HPDE6-E6E7 (cell line): ENCODE data around the gene TNNI3K.

Experiments
- DNase-seq: peaks from one replicate; pipeline ENCODE4 v3.0.0; 2011; ENCODE audit warnings: missing footprints; ENCODE audit errors: extremely low spot score

The TNNI3K gene

GRCh38 chr1:74392840-74393239 lies 157.7 kb downstream of the TNNI3K start:
- no peak for DNase-seq

- no peak for DNase-seq
These were observed 160.4 kb downstream of the TNNI3K start for GRCh38 chr1:74395571-74395970.

- no peak for DNase-seq
These were observed 161.3 kb downstream of the TNNI3K start for GRCh38 chr1:74396462-74396861.

- no peak for DNase-seq
These were observed 161.7 kb downstream of the TNNI3K start for GRCh38 chr1:74396933-74397332.

- DNase-seq, result no peak
These were observed 164.1 kb downstream of the TNNI3K start for GRCh38 chr1:74399249-74399648.

GRCh38 chr1:74402873-74403272 lies 167.7 kb downstream of the TNNI3K start:
- no peak for DNase-seq

- no peak for DNase-seq
These were observed 168.4 kb downstream of the TNNI3K start for GRCh38 chr1:74403606-74404005.

- DNase-seq, result no peak
These were observed 171.6 kb downstream of the TNNI3K start for GRCh38 chr1:74406759-74407158.

GRCh38 chr1:74407902-74408301 lies 172.7 kb downstream of the TNNI3K start:
- no peak for DNase-seq

- no peak for DNase-seq
These were observed 177.1 kb downstream of the TNNI3K start for GRCh38 chr1:74412244-74412643.

GRCh38 chr1:74415935-74416334 lies 180.7 kb downstream of the TNNI3K start:
- DNase-seq, result no peak

- no peak for DNase-seq
These were observed 184.4 kb downstream of the TNNI3K start for GRCh38 chr1:74419611-74420010.

- no peak for DNase-seq
These were observed 185.3 kb downstream of the TNNI3K start for GRCh38 chr1:74420467-74420866.

GRCh38 chr1:74422421-74423292 lies 187.5 kb downstream of the TNNI3K start:
- no peak for DNase-seq

- DNase-seq, result no peak
These were observed 188.3 kb downstream of the TNNI3K start for GRCh38 chr1:74423471-74423870.

- DNase-seq, result no peak
These were observed 190.5 kb downstream of the TNNI3K start for GRCh38 chr1:74425676-74426075.

- DNase-seq, result no peak
These were observed 191.2 kb downstream of the TNNI3K start for GRCh38 chr1:74426208-74426937.

- DNase-seq, result no peak
These were observed 192.5 kb downstream of the TNNI3K start for GRCh38 chr1:74427681-74428080.

GRCh38 chr1:74429580-74429979 lies 194.4 kb downstream of the TNNI3K start:
- no peak for DNase-seq

GRCh38 chr1:74430342-74430934 lies 195.3 kb downstream of the TNNI3K start:
- DNase-seq, result no peak

- no peak for DNase-seq
These were observed 196.3 kb downstream of the TNNI3K start for GRCh38 chr1:74431531-74431930.

GRCh38 chr1:74432325-74432724 lies 197.1 kb downstream of the TNNI3K start:
- DNase-seq, result no peak

- DNase-seq, result no peak
These were observed 199.1 kb downstream of the TNNI3K start for GRCh38 chr1:74434321-74434720.
